Measurements from ENCODE around the gene MTFR1L. TPM values are rescaled to one million over a fixed set of nuclear protein-coding genes. Genes with fewer than 3 reads are reported as not detected.

MTFR1L gene
- polyA plus RNA-seq, 1 donor: 69.8 TPM

DNA sequence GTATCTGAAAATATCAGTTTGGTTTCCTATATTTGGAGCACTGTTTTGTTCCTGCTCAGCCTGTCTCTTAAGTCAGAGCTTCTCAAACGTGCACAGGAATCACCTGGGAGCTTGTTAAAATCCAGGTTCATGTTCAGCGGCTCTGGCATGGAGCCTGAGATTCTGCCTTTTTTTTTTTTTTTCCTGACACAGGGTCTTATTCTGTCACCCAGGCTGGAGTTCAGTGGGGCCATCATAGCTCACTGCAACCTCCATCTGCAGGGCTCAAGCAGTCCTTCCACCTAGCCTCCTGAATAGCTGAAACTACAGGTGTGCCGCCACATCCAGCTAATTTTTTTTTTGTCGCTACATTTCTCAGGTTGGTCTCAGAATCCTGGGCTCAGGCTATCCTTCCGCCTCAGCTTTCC lies 32.0 kb upstream of the MTFR1L start:
- peaks cover 5% of the 10 kb centered on the region for H3K4me1 ChIP-seq (ENCODE audit: control insufficient read depth, insufficient read depth, low read length)
- H3K9me3 ChIP-seq (ENCODE audit: control insufficient read depth, low read depth, low read length): no peaks in the 10 kb centered on the region
- whole genome bisulfite sequencing (ENCODE audit: insufficient coverage, low lambda C conversion rate): no CpG with 5 or more reads among the region's 5 CpGs
- no peak overlapping the region for H3K27ac ChIP-seq (ENCODE audit: low read length)
- peaks cover 14% of the 10 kb centered on the region for H3K36me3 ChIP-seq (ENCODE audit: control insufficient read depth, insufficient read depth, low read length)
- no peaks in the 10 kb centered on the region for H3K27me3 ChIP-seq (ENCODE audit: control insufficient read depth, insufficient read depth, low read length)
- H3K4me3 ChIP-seq (ENCODE audit: low read length): no peak overlapping the region
- no peak for DNase-seq

DNA sequence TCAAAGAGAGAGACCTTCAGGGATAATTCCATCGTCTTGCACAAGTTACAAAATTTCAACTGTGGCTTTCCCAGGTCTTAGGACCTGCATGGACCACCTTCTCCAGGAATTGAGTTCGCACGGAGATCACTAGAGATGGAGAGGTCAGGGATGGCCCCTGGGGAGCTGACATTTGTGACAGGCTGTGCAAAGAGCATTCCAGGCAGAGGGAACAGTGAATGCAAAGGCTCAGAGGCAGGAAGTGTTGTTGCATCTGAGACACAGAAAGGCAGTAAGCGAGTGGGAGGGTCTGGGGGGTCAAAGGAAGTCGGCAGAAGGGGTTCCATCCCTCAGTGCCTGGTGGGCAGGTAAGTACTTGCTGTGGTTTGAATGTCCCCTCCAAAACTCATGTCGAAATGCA lies 29.3 kb upstream of the MTFR1L start:
- no peak for DNase-seq
- no peak overlapping the region for H3K27ac ChIP-seq (ENCODE audit: low read length)
- no peak overlapping the region for H3K4me3 ChIP-seq (ENCODE audit: low read length)
- 100% methylated on average over 2 of the region's 6 CpGs for WGBS (ENCODE audit: insufficient coverage, low lambda C conversion rate)
- peaks cover 6% of the 10 kb centered on the region for H3K4me1 ChIP-seq (ENCODE audit: control insufficient read depth, insufficient read depth, low read length)
- peaks cover 3% of the 10 kb centered on the region for H3K36me3 ChIP-seq (ENCODE audit: control insufficient read depth, insufficient read depth, low read length)
- no peaks in the 10 kb centered on the region for H3K9me3 ChIP-seq (ENCODE audit: control insufficient read depth, low read depth, low read length)
- H3K27me3 ChIP-seq (ENCODE audit: control insufficient read depth, insufficient read depth, low read length): no peaks in the 10 kb centered on the region

DNA sequence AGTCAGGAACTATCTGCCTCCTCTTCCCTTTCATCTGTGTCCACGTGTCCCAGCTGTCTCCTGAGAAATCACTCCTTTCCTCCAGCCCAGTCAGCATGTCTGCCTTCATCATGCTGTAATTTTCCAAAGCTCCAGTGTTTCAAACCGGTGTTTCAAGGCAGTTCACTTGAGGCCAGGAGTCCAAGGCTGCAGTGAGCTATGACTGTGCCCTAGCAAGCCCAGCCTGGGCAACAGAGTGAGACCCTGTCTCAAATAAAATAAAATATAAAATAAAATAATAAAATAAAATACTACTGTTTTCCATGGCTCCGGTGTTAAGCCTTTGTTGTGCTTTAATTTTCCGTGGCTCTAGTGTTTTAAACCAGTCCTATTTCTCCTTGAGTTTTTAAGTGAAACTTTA lies 27.6 kb upstream of the MTFR1L start:
- WGBS (ENCODE audit: insufficient coverage, low lambda C conversion rate): 50% methylated on average over 2 of the region's 4 CpGs
- Histone ChIP-seq H3K36me3 (ENCODE audit: control insufficient read depth, insufficient read depth, low read length) (peaks cover 2% of the 10 kb centered on the region), H3K4me1 (ENCODE audit: control insufficient read depth, insufficient read depth, low read length) (peaks cover 16% of the 10 kb centered on the region), H3K9me3 (ENCODE audit: control insufficient read depth, low read depth, low read length) (no peaks in the 10 kb centered on the region), H3K27ac (ENCODE audit: low read length) (no peak overlapping the region), H3K27me3 (ENCODE audit: control insufficient read depth, insufficient read depth, low read length) (no peaks in the 10 kb centered on the region), H3K4me3 (ENCODE audit: low read length) (no peak overlapping the region)
- DNase-seq: no peak

DNA sequence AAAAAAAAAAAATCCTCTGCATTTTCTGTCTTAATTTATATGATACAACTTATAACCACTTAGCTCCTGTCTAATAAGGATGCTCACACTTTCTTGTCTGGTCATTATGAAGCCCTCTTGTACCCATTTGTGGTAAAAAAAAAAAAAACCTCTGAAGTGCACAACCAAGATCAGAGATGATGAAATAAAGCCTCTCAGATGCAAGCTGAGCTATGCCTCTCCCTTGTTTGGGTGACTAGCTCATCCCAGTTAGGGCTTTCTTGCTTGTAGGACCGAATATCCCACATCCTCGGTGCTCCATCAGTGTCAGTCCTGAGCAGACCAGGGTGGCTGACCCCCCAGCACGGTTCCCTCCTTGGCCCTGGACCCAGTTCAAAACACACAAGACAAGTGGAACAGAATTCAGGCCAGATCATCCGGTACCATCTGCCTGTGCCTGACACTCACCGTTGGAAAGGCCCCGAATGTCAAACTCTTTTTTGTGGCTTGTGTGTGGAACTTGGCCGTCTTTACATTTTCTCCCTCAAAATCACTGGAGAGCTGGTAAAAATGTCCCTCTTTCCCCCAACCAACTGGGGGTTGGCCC lies 26.1 kb upstream of the MTFR1L start:
- no peak for DNase-seq
- Histone ChIP-seq H3K4me3 (ENCODE audit: low read length) (no peak overlapping the region), H3K9me3 (ENCODE audit: control insufficient read depth, low read depth, low read length) (no peaks in the 10 kb centered on the region), H3K36me3 (ENCODE audit: control insufficient read depth, insufficient read depth, low read length) (no peaks in the 10 kb centered on the region), H3K4me1 (ENCODE audit: control insufficient read depth, insufficient read depth, low read length) (peaks cover 16% of the 10 kb centered on the region), H3K27ac (ENCODE audit: low read length) (no peak overlapping the region), H3K27me3 (ENCODE audit: control insufficient read depth, insufficient read depth, low read length) (no peaks in the 10 kb centered on the region)
- no CpG with 5 or more reads among the region's 7 CpGs for WGBS (ENCODE audit: insufficient coverage, low lambda C conversion rate)

DNA sequence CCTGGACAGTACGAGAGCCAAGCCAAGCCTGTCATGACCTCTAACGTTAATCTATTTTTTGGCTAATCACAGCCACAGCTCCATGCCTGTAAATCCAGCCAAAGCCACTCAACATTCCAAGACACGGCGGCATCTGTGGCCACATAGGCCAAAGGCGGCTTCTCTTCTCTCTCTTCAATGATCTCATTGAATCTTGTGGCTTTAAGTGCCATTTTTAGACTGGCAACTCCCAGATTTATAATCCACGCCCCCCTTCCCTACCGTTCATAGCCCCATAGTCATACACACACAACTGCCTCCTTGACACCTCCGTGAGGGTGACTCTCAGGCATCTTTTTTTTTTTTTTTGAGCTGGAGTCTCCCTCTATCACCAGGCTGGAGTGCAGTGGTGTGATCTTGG lies 25.4 kb upstream of the MTFR1L start:
- Histone ChIP-seq H3K36me3 (ENCODE audit: control insufficient read depth, insufficient read depth, low read length) (no peaks in the 10 kb centered on the region), H3K27me3 (ENCODE audit: control insufficient read depth, insufficient read depth, low read length) (no peaks in the 10 kb centered on the region), H3K4me3 (ENCODE audit: low read length) (no peak overlapping the region), H3K27ac (ENCODE audit: low read length) (no peak overlapping the region), H3K9me3 (ENCODE audit: control insufficient read depth, low read depth, low read length) (no peaks in the 10 kb centered on the region), H3K4me1 (ENCODE audit: control insufficient read depth, insufficient read depth, low read length) (peaks cover 22% of the 10 kb centered on the region)
- no peak for DNase-seq
- WGBS (ENCODE audit: insufficient coverage, low lambda C conversion rate): no CpG with 5 or more reads among the region's 8 CpGs

DNA sequence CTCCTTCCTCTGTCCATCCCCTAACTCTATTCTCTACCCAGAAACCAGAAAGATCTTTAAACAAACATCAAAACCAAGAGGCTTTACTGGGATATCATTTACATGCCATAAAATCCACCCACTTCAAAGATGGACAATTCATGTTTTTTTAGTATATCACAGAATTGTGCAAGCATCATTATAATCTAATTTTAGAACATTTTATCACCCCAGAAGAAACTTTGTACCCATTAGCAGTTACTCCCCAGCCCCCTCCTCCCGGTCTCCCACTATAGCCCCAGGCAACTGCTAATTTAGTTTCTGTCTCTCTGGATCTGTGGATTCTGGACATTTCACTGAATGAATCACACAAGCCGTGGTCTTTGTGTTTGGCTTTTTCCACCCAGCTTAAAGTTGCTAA lies 24.5 kb upstream of the MTFR1L start:
- Histone ChIP-seq H3K4me3 (ENCODE audit: low read length) (no peak overlapping the region), H3K27me3 (ENCODE audit: control insufficient read depth, insufficient read depth, low read length) (no peaks in the 10 kb centered on the region), H3K9me3 (ENCODE audit: control insufficient read depth, low read depth, low read length) (no peaks in the 10 kb centered on the region), H3K4me1 (ENCODE audit: control insufficient read depth, insufficient read depth, low read length) (peaks cover 26% of the 10 kb centered on the region), H3K36me3 (ENCODE audit: control insufficient read depth, insufficient read depth, low read length) (no peaks in the 10 kb centered on the region), H3K27ac (ENCODE audit: low read length) (peak overlapping the region; percentile 68)
- WGBS (ENCODE audit: insufficient coverage, low lambda C conversion rate): no CpG with 5 or more reads among the region's 2 CpGs
- peak in 1 of 2 donors; percentile 82 for DNase-seq

DNA sequence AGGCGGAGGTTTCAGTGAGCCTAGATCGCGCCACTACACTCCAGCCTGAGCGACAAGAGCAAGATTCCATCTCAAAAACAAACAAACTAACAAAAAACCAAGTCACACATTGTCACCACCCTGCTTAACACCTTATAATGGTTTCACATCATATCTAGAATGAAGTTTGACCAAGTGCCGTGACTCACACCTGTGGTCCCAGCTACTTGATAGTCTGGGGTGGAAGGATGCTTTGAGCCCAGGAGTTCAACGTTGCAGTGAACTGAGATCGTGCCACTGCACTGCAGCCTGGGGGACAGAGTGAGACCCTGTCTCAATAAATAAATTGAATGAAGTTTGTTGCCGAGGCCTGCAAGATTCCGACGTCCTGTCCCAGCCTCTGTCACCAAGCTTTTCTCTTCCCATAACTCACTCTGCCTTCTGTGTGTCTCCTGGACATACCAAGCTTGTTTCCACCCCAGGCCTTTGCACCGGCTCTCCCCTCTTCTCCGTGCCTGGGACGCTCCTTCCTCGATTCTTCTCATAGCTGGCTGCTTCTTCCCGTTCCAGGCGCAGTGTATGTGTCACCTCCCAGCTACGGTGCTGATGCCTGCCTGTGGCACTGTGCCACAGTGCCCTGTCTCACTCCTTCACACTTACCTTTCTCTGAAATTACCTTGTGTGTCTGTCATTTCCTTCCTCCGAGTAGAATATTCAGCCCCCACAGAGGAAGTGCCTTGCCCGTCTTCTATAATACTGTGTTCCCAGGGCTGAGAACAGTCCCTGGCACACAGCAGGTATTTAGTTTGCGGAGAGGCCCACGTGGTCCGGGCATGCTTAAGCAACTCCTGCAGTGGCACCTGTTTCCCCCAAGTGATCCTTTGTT lies 23.6 kb upstream of the MTFR1L start:
- H3K27me3 ChIP-seq (ENCODE audit: control insufficient read depth, insufficient read depth, low read length): no peaks in the 10 kb centered on the region
- H3K9me3 ChIP-seq (ENCODE audit: control insufficient read depth, low read depth, low read length): no peaks in the 10 kb centered on the region
- no peak overlapping the region for H3K4me3 ChIP-seq (ENCODE audit: low read length)
- DNase-seq: peak in 1 of 2 donors; percentile 73
- peak overlapping the region; percentile 68 for H3K27ac ChIP-seq (ENCODE audit: low read length)
- H3K36me3 ChIP-seq (ENCODE audit: control insufficient read depth, insufficient read depth, low read length): no peaks in the 10 kb centered on the region
- no CpG with 5 or more reads among the region's 22 CpGs for WGBS (ENCODE audit: insufficient coverage, low lambda C conversion rate)
- peaks cover 32% of the 10 kb centered on the region for H3K4me1 ChIP-seq (ENCODE audit: control insufficient read depth, insufficient read depth, low read length)

DNA sequence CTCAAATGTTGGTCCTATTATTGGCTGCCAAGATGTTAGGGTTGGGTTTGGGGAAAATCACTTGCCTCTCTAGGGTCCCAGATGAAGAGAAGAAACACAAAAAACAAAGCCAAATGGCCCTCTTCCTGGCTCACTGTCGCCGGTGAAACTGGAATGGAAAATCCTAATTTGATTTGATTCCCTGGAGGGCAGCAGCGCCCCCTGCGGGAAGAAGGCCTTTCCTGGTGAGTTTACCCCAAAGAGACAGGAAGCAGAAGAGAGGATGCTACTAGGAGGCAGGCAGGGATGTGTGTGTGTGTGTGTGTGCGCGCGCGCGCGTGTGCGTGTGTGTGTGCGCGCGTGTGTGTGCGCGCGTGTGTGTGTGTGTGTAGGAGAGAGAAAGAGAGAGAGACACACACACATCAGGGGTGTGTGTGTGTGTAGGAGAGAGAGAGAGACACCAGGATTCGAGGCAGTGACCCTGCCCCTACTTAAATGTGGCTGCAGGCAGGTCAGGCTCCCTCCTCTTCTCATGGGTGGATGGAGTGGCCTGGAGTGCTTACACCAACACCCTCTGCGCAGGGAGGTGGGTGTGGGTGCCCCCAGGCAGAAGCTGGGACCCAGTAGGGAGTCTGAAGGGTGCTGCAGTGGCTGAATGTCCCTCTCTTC lies 22.8 kb upstream of the MTFR1L start:
- Histone ChIP-seq H3K4me1 (ENCODE audit: control insufficient read depth, insufficient read depth, low read length) (peaks cover 33% of the 10 kb centered on the region), H3K36me3 (ENCODE audit: control insufficient read depth, insufficient read depth, low read length) (no peaks in the 10 kb centered on the region), H3K27ac (ENCODE audit: low read length) (no peak overlapping the region), H3K9me3 (ENCODE audit: control insufficient read depth, low read depth, low read length) (no peaks in the 10 kb centered on the region), H3K27me3 (ENCODE audit: control insufficient read depth, insufficient read depth, low read length) (no peaks in the 10 kb centered on the region), H3K4me3 (ENCODE audit: low read length) (no peak overlapping the region)
- peak; percentile 64 to 72 for DNase-seq
- WGBS (ENCODE audit: insufficient coverage, low lambda C conversion rate): no CpG with 5 or more reads among the region's 19 CpGs

DNA sequence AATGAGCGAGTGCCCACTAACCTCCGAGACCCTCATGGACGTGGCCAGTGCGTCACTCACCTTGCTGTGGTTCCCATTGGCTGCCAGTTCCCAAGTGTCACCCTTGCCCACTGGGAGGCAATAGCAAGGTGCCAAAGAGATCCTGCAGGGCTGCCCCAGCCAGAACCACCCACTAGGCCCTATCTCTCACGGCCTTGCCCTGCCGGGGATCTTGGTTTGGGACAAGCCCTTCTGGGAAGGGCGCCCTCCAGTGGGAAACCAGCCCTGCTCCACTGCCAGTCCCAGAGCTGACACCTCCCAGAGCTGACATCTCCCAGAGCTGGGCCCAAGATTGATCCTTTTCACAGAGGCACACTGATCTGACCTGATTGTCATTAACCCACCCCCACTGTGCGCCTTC lies 21.8 kb upstream of the MTFR1L start:
- no peak for DNase-seq
- peaks cover 33% of the 10 kb centered on the region for H3K4me1 ChIP-seq (ENCODE audit: control insufficient read depth, insufficient read depth, low read length)
- no peak overlapping the region for H3K27ac ChIP-seq (ENCODE audit: low read length)

DNA sequence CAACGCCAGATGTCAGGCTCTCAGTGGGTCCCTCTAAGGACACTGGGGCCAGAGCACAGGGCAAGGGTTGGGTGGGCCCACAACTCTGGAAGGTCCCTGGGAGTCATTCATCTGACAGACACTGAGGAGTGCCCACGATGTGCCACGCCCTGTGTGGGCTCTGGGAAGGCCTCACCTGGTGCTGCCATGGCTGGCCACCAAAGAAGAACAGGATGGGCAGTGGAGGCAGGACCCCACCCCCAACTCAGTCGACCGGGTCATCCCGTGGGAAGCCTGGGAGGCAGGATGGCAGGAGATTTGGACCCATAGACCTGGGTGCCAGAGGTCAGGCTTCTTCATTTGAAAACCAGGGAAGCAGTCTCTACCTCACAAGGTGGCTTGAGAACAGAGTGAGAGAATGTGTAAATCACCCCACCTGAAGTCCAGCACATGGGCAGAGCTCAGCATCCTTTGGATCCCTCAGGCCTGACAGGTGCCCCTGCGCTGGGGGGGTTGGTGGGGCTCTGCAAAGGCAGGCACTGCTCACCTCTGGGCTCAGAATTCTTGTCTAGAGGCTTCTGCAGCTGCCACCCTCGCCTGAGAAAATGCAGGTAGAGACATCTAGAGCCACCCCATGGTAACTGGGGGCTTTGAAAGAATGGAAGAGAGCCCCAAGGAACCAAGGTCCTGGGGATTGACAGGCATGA lies 20.9 kb upstream of the MTFR1L start:
- H3K9me3 ChIP-seq (ENCODE audit: control insufficient read depth, low read depth, low read length): no peaks in the 10 kb centered on the region
- H3K4me3 ChIP-seq (ENCODE audit: low read length): no peak overlapping the region
- no peaks in the 10 kb centered on the region for H3K27me3 ChIP-seq (ENCODE audit: control insufficient read depth, insufficient read depth, low read length)
- WGBS (ENCODE audit: insufficient coverage, low lambda C conversion rate): no CpG with 5 or more reads among the region's 8 CpGs
- H3K4me1 ChIP-seq (ENCODE audit: control insufficient read depth, insufficient read depth, low read length): peaks cover 33% of the 10 kb centered on the region
- DNase-seq: no peak
- H3K36me3 ChIP-seq (ENCODE audit: control insufficient read depth, insufficient read depth, low read length): peaks cover 3% of the 10 kb centered on the region
- no peak overlapping the region for H3K27ac ChIP-seq (ENCODE audit: low read length)

More for the DNA sequence above, 21.8 kb upstream of the MTFR1L start:
- Histone ChIP-seq H3K4me3 (ENCODE audit: low read length) (no peak overlapping the region), H3K27me3 (ENCODE audit: control insufficient read depth, insufficient read depth, low read length) (no peaks in the 10 kb centered on the region), H3K36me3 (ENCODE audit: control insufficient read depth, insufficient read depth, low read length) (peaks cover 3% of the 10 kb centered on the region), H3K9me3 (ENCODE audit: control insufficient read depth, low read depth, low read length) (no peaks in the 10 kb centered on the region)
- no CpG with 5 or more reads among the region's 8 CpGs for WGBS (ENCODE audit: insufficient coverage, low lambda C conversion rate)

All from large intestine (tissue), 3 donors.